ENCODE results near the gene ITM2A.

Gene ITM2A

DNA sequence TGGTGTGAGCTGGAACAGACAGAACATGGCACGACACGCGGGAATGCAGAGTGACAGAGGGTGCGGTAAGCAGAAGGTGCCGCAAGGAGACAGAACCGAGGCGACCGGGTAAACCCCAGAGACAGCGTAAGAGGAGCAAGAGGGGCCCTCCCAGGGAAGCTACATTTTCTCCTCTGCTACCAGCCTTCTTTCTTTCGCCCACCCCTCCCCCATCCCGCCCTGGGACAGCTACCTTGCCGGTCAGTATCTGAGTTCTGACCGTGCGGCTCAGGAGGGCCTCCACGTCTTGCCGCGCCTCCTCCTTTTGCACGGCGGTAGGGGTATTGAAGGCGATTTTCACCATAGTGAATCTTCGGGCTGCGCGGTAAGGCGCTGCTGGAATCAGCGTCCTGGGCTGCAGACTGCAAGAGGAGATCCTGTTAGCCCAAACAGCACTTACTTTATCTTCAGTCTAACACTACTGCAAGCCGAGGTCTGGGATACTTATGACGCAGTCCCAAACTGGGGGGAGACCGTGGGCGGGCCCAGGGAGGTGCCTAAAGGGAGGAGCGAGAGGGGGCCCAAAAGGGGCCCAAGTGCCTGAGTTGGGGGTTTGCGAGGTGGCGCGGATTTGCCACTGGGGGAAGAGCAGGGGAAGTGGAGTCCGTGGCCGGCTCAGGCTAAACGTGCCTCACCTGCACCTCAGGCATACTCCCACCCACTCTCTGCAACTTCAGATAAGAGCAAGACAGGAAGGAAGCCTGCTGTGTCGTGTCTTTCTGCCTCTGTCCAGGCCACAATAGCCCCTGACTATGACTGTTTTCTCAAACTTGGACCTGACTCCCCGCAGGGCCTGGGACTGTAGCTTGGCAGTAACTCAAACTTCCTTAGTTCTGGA, at the start of gene ITM2A:
Gene ITM2A (minus strand): TSS at position 462 of the 877 bp plus-strand sequence. CDS start 119 bp downstream, at position 343.
- peak; percentile 33 to 56 for DNase-seq (ENCODE audit: extremely low read depth in 1 of 2, low read depth in 1 of 2)

DNA sequence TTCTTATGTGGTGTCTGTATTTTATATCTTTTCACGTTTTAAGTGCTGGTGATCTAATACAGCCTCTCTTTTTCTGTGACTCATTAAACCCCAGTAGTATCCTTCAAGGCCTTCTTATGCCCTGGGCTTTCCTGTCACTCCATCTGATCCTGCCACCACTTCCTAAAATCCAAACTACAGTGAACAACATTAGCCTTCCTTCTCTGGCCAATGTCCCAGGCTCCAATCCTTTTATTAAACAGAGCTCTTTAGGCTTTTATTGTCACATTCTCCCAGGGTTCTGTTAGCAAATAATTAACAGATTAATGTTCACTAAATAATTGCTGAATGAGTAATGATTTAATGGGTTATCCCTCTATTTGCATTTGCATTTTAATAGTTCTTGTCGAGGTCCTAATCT, 47.9 kb upstream of the ITM2A start:
- no peak for DNase-seq (ENCODE audit: extremely low read depth in 1 of 2, low read depth in 1 of 2)

DNA sequence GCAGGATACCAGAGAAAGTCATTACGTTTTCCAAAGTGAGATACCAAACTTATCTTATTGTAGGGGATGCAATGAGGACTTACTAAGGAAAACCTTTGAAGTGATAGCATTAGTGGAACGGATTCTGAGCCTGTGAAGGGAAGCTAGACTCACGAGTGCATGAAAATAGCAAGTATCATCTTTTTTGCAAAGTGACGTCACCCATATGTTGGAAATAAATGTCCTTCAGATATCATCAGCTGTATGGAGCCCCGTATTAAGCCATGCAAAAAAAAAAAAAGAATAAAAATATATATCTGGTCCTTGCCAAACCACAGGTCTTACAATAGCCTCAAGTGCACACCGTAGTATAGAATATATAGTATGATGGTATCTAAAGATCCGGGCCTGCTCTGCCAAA, 46.8 kb upstream of the ITM2A start:
- no peak for DNase-seq (ENCODE audit: extremely low read depth in 1 of 2, low read depth in 1 of 2)

DNA sequence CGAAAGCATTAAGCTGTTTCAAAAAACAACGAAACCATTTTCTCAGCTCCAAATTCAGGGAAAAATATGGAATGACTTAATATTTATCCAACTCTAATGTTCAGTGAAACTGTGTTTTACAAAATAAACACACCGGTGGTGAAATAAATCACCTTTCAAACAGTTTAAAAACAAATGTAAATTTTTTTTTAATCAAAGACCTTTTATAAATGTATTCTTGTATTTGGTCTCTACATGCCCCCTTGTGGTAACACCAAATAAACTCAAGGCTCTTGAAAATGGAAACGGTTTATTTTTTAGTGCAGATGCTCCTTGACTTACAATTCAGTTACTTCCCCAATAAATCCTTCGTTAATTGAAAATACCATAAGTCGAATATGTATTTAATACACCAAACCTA, 45.8 kb upstream of the ITM2A start:
- DNase-seq (ENCODE audit: extremely low read depth in 1 of 2, low read depth in 1 of 2), result no peak

DNA sequence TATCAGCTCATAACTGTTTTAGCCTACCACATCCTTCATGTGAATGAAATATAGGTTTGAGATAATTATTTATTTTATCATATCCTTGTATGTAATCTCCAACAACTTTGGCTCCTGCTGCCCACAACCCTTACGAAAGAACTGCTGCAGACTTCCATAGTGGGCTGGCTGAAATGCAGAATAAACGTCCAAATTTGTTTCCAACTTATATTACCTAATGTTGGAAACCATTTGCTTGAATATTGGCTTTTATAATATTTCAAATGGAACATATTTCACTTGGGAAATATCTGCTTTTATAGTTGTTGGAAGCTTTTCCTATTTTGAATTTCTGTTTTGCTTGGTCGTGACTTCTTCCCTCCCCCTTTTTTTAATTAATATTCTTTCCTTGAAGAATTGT, 45.0 kb upstream of the ITM2A start:
- no peak for DNase-seq (ENCODE audit: extremely low read depth in 1 of 2, low read depth in 1 of 2)

DNA sequence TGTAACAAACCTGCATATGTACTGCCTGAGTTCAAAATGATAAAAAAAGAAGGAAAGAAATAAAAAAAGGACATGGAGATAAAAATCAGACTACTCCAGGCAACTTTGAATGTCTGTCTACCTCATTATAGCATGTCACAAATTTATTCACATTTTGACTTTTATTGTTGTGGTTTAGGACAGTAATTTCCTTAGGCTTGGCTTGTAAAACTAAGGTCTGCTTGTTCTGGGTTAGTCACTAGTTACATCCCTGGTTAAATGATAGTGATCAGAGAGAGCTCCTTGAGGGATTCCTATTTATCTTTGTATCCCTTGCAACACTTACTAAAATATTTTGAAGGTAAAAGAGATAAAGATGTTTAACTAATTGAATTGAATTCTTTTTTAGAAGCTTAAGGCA, 42.5 kb upstream of the ITM2A start:
- no peak for DNase-seq (ENCODE audit: extremely low read depth in 1 of 2, low read depth in 1 of 2)

DNA sequence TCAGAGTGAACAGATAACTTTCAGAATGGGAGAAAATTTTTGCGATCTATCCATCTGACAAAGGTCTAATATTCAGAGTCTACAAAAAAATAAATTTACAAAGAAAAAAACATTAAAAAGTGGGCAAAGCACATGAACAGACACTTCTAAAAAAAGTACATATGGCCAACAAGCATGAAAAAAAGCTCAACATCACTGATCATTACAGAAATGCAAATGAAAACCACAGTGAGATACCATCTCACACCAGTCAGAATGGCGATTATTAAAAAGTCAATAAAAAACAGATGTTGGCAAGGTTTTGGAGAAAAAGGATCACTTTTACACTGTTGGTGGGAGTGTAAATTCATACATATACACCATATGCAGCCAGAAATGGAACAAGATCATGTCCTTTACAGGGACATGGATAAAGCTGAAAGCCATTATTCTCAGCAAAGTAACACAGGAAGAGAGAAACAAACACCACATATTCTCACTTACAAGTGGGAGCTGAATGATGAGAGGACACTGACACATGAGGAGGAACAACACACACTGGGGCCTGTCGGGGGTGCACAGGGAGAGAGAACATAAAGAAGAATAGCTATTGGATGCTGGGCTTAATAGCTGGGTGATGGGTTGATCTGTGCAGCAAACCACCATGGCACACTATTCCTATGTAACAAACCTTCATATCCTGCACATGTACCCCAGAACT, 41.6 kb upstream of the ITM2A start:
- DNase-seq (ENCODE audit: extremely low read depth in 1 of 2, low read depth in 1 of 2), result no peak

DNA sequence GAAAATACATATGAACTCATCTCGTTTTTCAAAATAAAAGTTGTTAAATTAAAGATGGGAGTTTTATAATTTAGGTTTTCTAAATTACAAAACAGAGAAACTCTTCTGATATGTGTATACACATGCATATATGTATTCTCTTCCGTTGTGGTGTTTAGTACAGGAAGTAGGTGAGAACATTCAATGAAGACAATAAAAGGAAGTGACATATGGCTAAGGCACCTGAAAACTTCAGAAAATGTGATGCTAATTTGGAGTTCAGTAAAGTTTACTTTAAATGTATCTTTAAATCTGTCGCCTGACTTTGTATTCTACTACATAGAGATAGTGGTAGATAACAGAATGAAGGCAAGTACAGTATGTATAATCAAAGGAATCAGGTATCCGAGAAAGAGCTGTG, 33.5 kb upstream of the ITM2A start:
- no peak for DNase-seq (ENCODE audit: extremely low read depth in 1 of 2, low read depth in 1 of 2)

DNA sequence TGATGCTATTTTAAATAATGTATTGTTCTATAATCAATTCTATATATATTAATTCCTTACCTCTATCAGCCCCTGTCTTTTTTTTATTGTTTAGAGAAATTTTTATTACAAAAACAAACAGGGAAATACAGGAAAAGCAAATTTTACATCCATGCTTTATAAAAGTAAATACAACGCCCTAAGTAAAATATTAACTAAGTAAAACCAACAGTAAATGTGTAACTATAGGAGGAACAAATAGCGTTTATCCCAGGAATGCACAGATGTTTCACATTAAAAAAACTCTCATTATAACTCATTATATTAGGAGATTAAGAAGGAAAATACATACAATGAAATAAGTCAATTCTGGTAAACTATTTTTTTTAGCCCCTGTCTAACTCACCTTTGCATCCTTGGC, 8.2 kb upstream of the ITM2A start:
- DNase-seq (ENCODE audit: extremely low read depth in 1 of 2, low read depth in 1 of 2), result no peak

DNA sequence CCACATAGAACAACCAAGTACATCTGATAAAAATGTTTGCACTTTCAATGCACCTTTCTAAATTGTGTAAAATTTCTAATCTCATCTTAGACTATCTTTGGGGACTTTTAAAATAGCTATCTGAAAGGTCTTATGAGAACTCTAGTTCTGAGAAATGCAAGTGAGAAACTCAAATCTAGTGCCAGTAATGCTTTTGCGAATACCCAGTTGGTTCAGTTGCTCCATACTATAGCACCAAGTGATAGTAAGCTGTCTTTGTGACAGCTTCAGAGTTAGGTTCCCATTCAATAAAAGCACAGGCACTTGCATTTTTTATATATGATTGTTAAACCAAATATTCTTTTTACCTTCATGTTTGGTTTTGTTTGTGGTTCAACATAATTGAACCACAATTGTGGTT, 4.5 kb upstream of the ITM2A start:
- DNase-seq (ENCODE audit: extremely low read depth in 1 of 2, low read depth in 1 of 2), result no peak

DNA sequence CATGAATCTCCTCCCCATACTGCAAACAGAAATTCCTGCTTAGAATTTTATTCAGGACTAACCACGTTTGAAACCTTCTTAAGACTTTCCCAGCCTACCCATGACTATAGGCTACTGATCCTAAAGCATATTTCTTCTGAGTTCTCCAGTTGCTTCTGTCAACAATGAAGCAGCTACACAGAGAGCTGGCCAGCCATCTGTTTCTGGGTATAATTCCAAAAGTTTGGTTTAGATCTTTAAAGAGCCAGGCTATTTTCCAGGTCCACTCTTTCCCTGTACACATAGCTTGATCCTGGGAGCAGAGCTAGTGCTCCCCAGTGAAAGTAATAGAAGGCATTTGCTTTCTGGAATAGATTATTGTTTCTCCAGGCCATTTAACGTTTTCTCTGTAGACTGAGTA, 4.0 kb upstream of the ITM2A start:
- no peak for DNase-seq (ENCODE audit: extremely low read depth in 1 of 2, low read depth in 1 of 2)

DNA sequence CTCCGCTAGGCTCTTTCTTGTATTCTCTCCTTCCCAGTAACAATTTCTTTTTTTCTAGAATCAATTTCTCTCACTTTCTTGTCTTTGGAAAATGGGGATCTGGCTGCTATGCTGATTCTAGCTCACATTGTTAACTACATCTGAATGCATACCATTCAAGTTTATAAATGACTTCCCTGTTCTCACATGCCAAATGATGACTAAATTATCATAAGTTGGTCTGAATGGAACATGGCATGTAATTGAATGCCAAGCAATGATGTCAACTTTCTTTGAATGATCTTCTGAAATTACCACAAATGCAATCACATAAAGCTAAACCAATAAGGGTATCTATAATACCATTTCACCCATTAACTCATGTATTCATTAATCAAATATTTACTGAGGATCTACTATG, 2.7 kb upstream of the ITM2A start:
- no peak for DNase-seq (ENCODE audit: extremely low read depth in 1 of 2, low read depth in 1 of 2)

DNA sequence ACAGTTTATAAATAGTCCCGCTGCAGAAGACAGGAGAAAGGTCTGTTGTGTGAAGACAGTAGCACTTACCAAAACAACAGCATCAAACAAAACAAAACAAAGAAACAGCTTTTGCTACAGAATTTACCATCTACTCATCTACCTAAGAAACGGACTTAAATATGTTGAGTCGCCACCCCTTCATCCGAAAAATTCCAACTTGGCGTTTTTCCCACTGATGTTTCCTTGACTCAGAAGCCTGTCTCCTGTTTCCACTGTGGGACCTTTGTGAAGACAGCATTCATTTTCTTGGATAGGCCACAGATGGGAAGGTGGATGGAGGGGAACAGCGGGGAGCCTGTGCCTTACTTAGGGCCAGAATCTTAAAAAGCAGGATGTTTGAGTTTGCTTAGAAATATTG, 1.3 kb upstream of the ITM2A start:
- no peak for DNase-seq (ENCODE audit: extremely low read depth in 1 of 2, low read depth in 1 of 2)

DNA sequence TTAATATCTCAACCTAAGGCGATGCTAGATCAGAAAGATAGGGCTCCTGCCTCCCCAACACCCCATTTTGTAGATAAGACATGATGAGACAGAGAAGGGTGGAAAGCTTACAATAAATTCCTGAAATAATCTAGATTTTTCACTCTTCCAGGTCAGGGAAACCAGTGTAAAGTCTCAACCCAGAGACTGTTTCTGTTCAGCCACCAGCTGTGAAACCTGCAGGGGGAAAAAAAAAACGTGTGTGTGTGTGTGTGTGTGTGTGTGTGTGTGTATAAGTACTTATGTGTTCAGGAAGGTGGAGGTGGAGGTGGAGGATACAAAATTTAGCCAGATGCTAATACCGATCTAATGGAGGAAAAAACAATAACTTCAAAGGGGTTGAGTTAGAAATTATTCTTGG, 773 bp upstream of the ITM2A start:
- DNase-seq (ENCODE audit: extremely low read depth in 1 of 2, low read depth in 1 of 2), result no peak

DNA sequence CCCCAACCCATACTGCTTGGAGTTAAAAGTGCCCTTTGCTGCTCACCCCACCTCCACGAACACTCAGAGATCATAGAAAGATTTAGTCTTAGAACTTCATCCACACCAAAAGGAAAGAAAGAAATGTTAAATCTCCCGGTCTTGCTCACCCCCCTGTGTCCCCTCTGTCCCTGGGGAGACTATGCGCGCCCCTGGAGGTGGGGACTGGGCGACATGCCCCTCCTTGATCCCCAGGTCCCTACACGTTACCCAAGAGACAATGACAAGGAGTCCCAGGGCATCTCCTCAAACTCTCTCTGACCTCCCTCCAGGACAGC, 620 bp downstream of the ITM2A start:
- DNase-seq (ENCODE audit: extremely low read depth in 1 of 2, low read depth in 1 of 2), result no peak

DNA sequence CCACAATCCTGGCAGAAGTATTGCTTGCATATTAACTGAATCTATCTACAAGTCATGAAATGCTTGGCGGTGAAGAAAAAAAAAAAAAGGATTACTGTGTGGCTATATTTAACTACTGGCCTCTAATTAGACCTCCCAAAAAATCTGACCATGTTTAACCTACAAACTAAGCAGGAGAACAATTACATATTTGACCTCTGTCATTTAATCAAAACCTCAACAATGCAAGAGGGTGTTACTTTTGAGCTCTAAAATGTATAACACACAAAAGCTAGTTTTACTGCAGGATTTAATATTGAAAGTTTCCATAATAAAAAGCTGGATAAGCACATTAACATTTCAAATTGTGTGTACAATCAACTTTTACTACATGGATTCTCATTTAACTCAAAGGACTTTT, 1.5 kb downstream of the ITM2A start:
- no peak for DNase-seq (ENCODE audit: extremely low read depth in 1 of 2, low read depth in 1 of 2)

DNA sequence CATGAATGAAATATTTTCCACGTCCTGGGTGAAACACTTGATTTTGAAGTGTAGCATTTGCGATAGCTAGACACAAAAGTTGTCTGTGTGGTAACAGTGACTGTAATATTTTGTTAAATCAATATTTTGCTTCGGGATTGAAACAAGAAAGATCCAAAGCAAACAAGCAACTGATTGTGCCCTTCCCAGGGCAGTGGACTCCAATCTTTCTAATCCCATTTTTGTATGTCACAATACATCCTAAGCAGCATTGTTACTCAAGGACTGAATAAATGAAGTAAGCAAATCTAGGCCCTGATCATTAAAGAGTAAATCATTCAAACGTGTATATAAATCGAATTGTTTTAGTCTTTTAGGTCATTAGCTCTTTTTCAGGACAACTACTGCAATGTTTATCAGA, 2.8 kb downstream of the ITM2A start:
- DNase-seq (ENCODE audit: extremely low read depth in 1 of 2, low read depth in 1 of 2), result no peak

DNA sequence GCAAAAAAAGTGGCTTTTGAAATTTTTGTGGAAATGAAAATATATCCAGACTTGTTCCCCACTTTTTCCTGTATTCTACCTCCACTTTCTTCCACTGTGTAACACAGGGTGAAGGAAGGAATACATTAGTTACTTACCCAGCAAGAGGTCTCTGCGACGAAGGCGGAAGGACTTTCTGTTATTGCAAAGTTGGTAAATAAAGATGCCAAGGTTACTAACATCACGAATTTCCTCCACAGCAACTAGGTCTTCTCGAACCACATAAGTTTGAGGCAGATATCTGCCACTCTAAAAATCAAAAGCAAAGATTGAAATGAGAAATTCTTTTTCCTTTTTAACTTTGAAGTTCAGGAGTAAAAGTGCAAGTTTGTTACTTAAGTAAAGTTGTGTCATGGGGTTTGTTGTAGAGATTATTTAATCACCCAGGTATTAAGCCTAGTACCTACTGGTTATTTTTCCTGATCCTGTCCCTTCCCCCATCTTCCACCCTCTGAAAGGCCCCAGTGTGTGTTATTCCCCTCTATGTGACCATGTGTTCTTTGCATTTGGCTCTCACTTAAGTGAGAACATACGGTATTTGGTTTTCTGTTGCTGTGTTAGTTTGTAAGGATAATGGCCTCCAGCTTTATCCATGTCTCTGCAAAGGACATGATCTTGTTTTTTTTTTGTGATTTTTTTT, 5.8 kb downstream of the ITM2A start:
- DNase-seq (ENCODE audit: extremely low read depth in 1 of 2, low read depth in 1 of 2), result no peak

DNA sequence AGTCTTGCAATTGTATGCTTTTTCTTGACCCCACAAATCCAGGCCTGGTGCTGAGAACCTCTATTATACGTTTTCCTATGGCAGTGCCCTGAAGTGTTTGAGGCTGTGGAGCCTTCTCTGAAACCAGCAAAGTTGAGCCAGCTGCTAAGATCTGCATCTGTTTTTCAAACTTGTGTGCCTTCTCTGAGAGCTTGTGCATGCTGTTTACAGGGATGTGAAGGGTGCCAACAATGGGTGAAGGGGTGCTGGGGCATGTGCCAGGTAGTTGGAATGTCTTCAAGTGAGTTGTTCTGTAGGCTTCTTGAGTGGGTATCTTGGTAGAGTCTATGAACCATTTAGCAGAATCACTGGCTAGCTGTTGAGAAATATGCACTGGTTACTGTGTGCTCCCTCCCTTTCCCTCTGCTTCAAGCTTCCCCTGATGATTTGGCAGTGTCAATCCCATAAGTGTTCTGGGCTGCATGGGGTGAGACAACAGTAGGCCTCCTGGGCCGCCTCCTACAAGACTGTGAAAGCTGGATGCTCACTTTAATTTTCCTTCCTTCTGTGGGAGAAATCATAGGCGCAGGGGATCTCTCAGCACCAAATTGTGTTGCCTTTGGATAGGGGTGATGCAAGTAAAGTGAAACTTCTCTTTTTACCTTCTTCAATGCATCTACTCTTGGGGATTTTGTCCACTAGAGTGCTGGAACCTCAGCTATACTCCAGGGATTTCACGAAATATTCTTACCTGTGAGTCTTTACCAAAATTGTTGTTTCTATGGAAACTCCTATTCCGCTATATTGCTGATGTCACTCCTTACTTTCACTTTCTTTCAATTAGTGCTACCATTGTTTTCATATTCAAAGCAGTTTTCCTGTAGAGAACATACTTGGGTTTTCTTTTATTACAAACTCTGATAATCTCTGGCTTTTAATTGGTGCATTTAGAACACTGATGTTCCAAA, 30.0 kb downstream of the ITM2A start:
- no peak for DNase-seq (ENCODE audit: extremely low read depth in 1 of 2, low read depth in 1 of 2)

DNA sequence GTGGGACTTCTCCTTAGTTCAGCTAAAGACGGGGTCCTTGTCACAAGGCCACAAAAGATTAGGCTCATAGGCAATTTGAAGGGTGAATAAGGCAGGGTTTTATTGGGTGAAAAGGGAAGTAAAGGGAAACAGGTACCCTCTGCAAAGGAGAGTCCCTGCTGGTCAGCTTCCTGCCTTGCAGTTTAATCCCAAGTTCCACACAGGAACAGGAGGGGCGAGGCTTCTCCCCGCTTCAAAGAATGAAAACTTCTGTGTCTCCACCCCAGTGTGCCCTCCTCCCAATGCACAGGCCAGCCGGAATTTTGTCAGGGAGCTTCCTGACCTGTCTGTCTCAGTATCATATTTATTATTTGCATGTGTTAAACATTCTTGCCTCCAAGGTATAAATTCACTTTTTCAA, 37.1 kb downstream of the ITM2A start:
- no peak for DNase-seq (ENCODE audit: extremely low read depth in 1 of 2, low read depth in 1 of 2)
